ENCODE data around the gene PIP5K1B. TPM values are rescaled to one million over a fixed set of nuclear protein-coding genes. Genes with fewer than 3 reads are reported as not detected.

The PIP5K1B gene
- polyA plus RNA-seq, 1 donor (not counting 4 experiments of a cell fraction or from before 2014, with no cell fraction given): not detected

GRCh38 chr9:68706363-68707201 is 1.5 kb downstream of the PIP5K1B start:
- dilution Hi-C loops (cut with MboI; ENCODE audit: extremely low pct_ligation_motif_present, low sequenced_read_pairs): no loop called here
- no peaks in the 10 kb centered on the region for H3K79me2 ChIP-seq (ENCODE audit: control insufficient read depth, insufficient read depth, low read length)
- H2AFZ ChIP-seq (ENCODE audit: control insufficient read depth, low read length): no peak overlapping the region
- no peaks in the 10 kb centered on the region for H4K20me1 ChIP-seq (ENCODE audit: control insufficient read depth, extremely low read depth, insufficient read depth, low read length)
- DNase-seq (ENCODE audit: low read depth, low spot score): no peak
- peaks cover 45% of the 10 kb centered on the region for H3K27me3 ChIP-seq (ENCODE audit: control insufficient read depth, extremely low read depth, insufficient read depth, low read length)
- no peak overlapping the region for H3K9ac ChIP-seq (ENCODE audit: control insufficient read depth, extremely low read depth, insufficient read depth, low read length)
- no peaks in the 10 kb centered on the region for H3K36me3 ChIP-seq (ENCODE audit: control insufficient read depth in 2 of 2, extremely low read depth in 1 of 2, insufficient read depth in 2 of 2, low read length in 2 of 2)
- no peaks in the 10 kb centered on the region for H3K9me1 ChIP-seq (ENCODE audit: control insufficient read depth, extremely low read depth, insufficient read depth, low read length)
- H3K9me3 ChIP-seq (ENCODE audit: control insufficient read depth, low read depth, low read length): no peaks in the 10 kb centered on the region
- H3K4me1 ChIP-seq (ENCODE audit: control insufficient read depth, extremely low read depth, insufficient read depth, low read length): no peaks in the 10 kb centered on the region
- no peak overlapping the region for H3K4me3 ChIP-seq (ENCODE audit: control insufficient read depth in 2 of 3, extremely low read depth in 1 of 3, insufficient read depth in 2 of 3, low read depth in 1 of 3, low read length in 3 of 3)
- FAIRE-seq: no peak
- no peak for TF ChIP-seq EZH2 (IDR thresholded peaks at IDR 0.05; ENCODE audit: low read length)
- no peak overlapping the region for H3K4me2 ChIP-seq (ENCODE audit: control insufficient read depth, extremely low read depth, insufficient read depth, low read depth, low read length)
- H3K27ac ChIP-seq (ENCODE audit: control insufficient read depth, insufficient read depth, low read length): no peak overlapping the region

- Histone ChIP-seq H3K4me3 (ENCODE audit: control insufficient read depth in 2 of 3, extremely low read depth in 1 of 3, insufficient read depth in 2 of 3, low read depth in 1 of 3, low read length in 3 of 3) (no peak overlapping the region), H3K36me3 (ENCODE audit: control insufficient read depth in 2 of 2, extremely low read depth in 1 of 2, insufficient read depth in 2 of 2, low read length in 2 of 2) (no peaks in the 10 kb centered on the region), H4K20me1 (ENCODE audit: control insufficient read depth, extremely low read depth, insufficient read depth, low read length) (no peaks in the 10 kb centered on the region), H2AFZ (ENCODE audit: control insufficient read depth, low read length) (no peak overlapping the region), H3K9me1 (ENCODE audit: control insufficient read depth, extremely low read depth, insufficient read depth, low read length) (no peaks in the 10 kb centered on the region), H3K27me3 (ENCODE audit: control insufficient read depth, extremely low read depth, insufficient read depth, low read length) (peaks cover 45% of the 10 kb centered on the region), H3K9ac (ENCODE audit: control insufficient read depth, extremely low read depth, insufficient read depth, low read length) (no peak overlapping the region), H3K4me1 (ENCODE audit: control insufficient read depth, extremely low read depth, insufficient read depth, low read length) (no peaks in the 10 kb centered on the region), H3K9me3 (ENCODE audit: control insufficient read depth, low read depth, low read length) (no peaks in the 10 kb centered on the region), H3K79me2 (ENCODE audit: control insufficient read depth, insufficient read depth, low read length) (no peaks in the 10 kb centered on the region), H3K27ac (ENCODE audit: control insufficient read depth, insufficient read depth, low read length) (no peak overlapping the region), H3K4me2 (ENCODE audit: control insufficient read depth, extremely low read depth, insufficient read depth, low read depth, low read length) (no peak overlapping the region)
- TF ChIP-seq EZH2 (IDR thresholded peaks at IDR 0.05; ENCODE audit: low read length) (no peak), CTCF (optimal IDR thresholded peaks at IDR 0.05 in 1 of 3, IDR thresholded peaks at IDR 0.05 in 1 of 3, conservative IDR thresholded peaks at IDR 0.05 in 1 of 3; ENCODE audit: extremely low read depth in 1 of 3, insufficient read depth in 2 of 3, low read length in 3 of 3) (no peak)
- dilution Hi-C loops (cut with MboI; ENCODE audit: extremely low pct_ligation_motif_present, low sequenced_read_pairs): no loop called here
- no peak for FAIRE-seq
- DNase-seq (ENCODE audit: low read depth, low spot score): no peak
Observed at GRCh38 chr9:68707801-68708488, 2.9 kb downstream of the PIP5K1B start.
